ENCODE data around the gene ZNF597.

ZNF597 gene

DNA sequence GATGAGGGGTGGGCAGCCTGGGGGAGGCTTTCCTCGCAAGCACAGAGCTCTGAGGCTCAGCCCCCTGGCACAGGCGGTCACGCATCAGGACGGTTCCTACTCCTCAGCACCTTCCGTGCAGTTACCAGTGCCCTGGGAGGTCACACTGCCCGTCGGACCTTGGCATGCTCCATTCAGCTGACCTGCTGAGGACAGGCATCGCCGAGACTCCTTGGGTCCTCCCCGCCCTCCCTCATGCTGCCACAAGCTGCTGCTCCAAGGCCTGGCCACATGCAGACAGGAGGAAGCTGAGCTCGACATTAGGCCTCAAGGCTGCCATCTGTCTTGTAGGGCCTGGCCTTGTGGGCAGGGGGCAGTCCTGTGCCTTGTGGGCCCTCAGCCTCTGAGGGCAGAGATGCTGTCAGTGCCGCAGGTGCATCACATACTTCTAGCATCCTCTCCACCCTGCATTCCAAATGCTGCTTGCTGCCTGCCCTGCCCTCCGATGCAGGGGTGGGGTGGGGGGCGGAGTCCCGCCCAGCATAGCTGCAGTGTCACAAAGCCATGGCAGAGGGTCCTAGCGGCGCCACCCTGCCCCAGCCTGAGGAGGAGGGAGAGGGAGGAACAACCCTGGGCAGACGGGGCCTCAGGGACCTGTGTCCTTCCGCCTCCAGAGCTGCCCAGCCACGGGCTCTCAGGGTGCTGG lies 42.7 kb upstream of the ZNF597 start:
- no peak overlapping the region for H3K4me3 ChIP-seq
- no peak for DNase-seq (ENCODE audit: low spot score)
- H3K27ac ChIP-seq: no peak overlapping the region
- TF ChIP-seq, protein P1, sequence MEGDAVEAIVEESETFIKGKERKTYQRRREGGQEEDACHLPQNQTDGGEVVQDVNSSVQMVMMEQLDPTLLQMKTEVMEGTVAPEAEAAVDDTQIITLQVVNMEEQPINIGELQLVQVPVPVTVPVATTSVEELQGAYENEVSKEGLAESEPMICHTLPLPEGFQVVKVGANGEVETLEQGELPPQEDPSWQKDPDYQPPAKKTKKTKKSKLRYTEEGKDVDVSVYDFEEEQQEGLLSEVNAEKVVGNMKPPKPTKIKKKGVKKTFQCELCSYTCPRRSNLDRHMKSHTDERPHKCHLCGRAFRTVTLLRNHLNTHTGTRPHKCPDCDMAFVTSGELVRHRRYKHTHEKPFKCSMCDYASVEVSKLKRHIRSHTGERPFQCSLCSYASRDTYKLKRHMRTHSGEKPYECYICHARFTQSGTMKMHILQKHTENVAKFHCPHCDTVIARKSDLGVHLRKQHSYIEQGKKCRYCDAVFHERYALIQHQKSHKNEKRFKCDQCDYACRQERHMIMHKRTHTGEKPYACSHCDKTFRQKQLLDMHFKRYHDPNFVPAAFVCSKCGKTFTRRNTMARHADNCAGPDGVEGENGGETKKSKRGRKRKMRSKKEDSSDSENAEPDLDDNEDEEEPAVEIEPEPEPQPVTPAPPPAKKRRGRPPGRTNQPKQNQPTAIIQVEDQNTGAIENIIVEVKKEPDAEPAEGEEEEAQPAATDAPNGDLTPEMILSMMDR (IDR thresholded peaks at IDR 0.05): no peak

DNA sequence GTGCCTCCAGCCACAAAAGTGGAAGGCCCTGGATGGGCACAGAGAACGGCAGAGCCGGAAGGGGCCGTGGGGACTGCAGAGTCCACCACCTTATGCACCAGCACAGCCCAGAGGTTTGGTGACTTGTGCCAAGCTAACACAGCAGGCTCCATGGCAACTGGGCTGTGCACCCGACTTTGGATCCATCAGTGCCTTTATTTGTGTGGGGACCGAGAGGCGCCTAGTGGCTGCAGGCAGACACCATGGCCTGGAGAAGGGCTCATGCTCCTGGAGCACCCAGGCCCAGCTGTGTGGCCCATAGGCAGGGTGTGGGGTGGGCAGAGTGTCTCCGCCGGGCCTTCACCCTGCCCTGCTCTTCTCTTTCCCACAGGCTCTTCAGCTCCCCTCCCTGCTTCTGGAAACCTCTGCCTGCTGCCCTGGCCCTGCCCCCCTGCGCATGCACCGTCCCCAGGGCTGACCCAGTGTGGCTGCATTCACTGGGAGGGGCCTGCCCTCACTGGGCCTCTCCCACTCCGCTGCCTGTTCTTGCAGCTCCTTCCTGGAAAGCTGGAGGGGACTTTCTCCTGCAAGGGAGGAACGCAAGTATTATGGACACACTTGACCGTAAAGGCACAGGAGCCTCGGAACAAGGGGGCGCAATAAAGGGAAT lies 41.9 kb upstream of the ZNF597 start:
- Histone ChIP-seq H3K27ac (no peak overlapping the region), H3K4me3 (no peak overlapping the region)
- TF ChIP-seq, protein P1 (IDR thresholded peaks at IDR 0.05): no peak
- DNase-seq (ENCODE audit: low spot score): no peak

GRCh38 chr16:3484318-3485096 lies 41.2 kb upstream of the ZNF597 start:
- TF ChIP-seq, protein P1 (IDR thresholded peaks at IDR 0.05): no peak
- no peak overlapping the region for H3K4me3 ChIP-seq
- no peak overlapping the region for H3K27ac ChIP-seq
- no peak for DNase-seq (ENCODE audit: low spot score)

DNA sequence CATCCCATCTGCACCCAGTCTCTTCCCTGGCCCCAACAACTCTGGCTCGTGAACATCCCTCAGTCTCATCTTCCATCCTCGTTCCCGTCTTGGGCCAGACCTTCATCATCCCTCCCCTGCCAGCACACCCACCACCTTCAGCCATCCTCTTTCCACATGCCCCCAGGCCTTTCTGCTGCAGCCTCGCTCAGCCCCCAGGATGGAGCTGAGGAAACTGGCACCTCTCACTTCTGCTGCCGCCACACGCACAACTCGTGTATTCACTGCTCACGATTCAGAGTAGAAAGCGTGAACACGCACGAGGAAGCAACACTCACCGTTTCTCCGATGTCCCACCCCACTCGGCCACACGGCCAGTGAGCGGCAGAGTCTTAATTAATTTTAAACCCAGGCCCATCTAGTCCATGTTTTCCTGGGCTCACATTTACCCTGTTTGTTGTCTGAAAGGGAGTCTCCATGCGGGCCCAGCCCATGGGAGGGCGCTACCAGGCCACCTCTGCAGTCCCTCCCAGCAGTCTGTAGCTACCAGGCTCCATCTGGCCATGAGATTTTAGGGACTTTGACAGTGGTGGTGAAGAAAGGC lies 39.4 kb upstream of the ZNF597 start:
- TF ChIP-seq, protein P1 (IDR thresholded peaks at IDR 0.05): no peak
- Histone ChIP-seq H3K27ac (no peak overlapping the region), H3K4me3 (no peak overlapping the region)
- DNase-seq (ENCODE audit: low spot score): no peak

- TF ChIP-seq, protein P1 (IDR thresholded peaks at IDR 0.05): no peak
- no peak overlapping the region for H3K27ac ChIP-seq
- DNase-seq (ENCODE audit: low spot score): no peak
- no peak overlapping the region for H3K4me3 ChIP-seq
Observed at GRCh38 chr16:3481696-3482658, 38.7 kb upstream of the ZNF597 start.

Measured in coronary artery (tissue), 2 donors.